ENCODE results near the gene WFS1. TPM values are rescaled to one million over a fixed set of nuclear protein-coding genes. Genes with fewer than 3 reads are reported as not detected.

Gene WFS1
- total and polyA plus RNA-seq, 9 of the 15 experiments (the other 6 are each of a cell fraction or from before 2014, with no cell fraction given) = 0.01 to 0.29 (median 0.03) TPM; not detected in 5

DNA sequence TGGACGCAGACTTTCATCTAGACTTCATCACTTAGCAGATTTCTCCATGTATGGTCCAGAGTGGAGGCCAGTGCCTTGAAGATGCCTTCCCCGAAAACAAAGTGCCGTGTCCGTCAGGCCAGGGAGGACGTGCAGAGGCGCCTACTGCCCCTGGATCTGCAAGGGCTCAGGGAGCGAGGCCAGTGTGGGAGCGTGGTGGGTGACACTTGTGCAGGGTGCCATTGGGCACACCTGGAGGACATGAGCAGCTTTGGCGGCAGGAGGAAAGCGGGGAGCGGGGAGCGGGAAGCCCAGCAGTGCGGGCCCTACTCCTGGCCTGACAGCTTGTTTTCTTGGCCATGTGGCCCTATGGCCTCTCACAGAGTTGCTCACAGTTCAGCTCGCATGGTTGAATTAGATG is 25.8 kb downstream of the WFS1 start:
- Histone ChIP-seq H4K20me1 (replicated peaks; ENCODE audit: control insufficient read depth, insufficient read depth, low read length) (peaks cover 8% of the 10 kb centered on the region; the same call in 1 of the 2 replicates), H3K9ac (ENCODE audit: insufficient read depth in 1 of 2, low read depth in 2 of 2, low read length in 2 of 2) (no peak overlapping the region), H3K27ac (ENCODE audit: extremely low read depth, low read depth, low read length) (no peak overlapping the region), H3K79me2 (ENCODE audit: control insufficient read depth, insufficient read depth, low read length) (no peaks in the 10 kb centered on the region), H3K4me1 (replicated peaks in 1 of 2; ENCODE audit: control insufficient read depth in 2 of 2, insufficient read depth in 2 of 2, low read length in 2 of 2) (peaks cover 0 to 4% of the 10 kb centered on the region in 2 experiments; a peak in 1 of 5 replicates), H3K9me3 (replicated peaks; ENCODE audit: control insufficient read depth, insufficient read depth, low read depth, low read length) (no peaks in the 10 kb centered on the region), H3K4me2 (ENCODE audit: insufficient read depth, low read length) (no peak overlapping the region), H3K4me3 (no peak overlapping the region), H3K27me3 (ENCODE audit: control insufficient read depth in 2 of 2, insufficient read depth in 2 of 2, low read length in 2 of 2) (peaks cover 2 to 47% of the 10 kb centered on the region in 2 experiments; a peak in 3 of 5 replicates), H2AFZ (ENCODE audit: low read depth, low read length) (no peak overlapping the region), H3K9me1 (ENCODE audit: control insufficient read depth, insufficient read depth, low read length) (peaks cover 5% of the 10 kb centered on the region), H3K36me3 (ENCODE audit: control insufficient read depth, insufficient read depth, low read length) (no peaks in the 10 kb centered on the region)
- no peak for TF ChIP-seq HDAC6 (IDR thresholded peaks at IDR 0.05; ENCODE audit: low read depth, low read length)
- no peak for DNase-seq (ENCODE audit: extremely low read depth in 1 of 4, low spot score in 3 of 4)
- no peak for ATAC-seq
- ChIA-PET CTCF (ENCODE audit: low intra/inter-chr PET ratio) (no interaction called here), POLR2A (no interaction called here)
- 2% methylated on average over 14 of the region's 14 CpGs for WGBS (ENCODE audit: insufficient coverage, low coverage, missing lambda C conversion rate)
- no TSS peak for BruUV-seq (replicated peaks)
- no peak for FAIRE-seq
- intact Hi-C loops (cut with micrococcal nuclease) = no loop called here
- in situ Hi-C loops (cut with MboI) = no loop called here

DNA sequence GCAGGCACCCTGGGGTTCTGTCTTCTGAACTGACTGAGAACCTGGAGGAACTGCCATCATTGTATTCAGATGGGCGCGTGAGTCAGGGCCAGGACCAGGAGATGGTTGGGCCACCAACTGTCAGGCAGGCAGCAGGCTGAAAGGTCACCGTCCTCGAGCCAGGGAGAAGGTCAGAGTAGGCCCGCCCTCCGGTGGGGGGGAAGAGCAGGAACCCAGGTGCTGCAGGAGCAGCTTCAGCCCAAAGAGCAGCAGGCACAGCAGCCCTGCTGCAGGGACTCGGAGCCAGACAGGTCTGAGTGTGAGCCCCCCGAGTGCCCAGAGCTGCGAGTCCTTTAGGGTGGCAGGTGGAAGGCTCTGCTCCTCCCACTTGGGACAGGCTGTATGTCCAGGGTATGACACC is 26.4 kb downstream of the WFS1 start:
- FAIRE-seq (no peak), DNase-seq (ENCODE audit: extremely low read depth in 1 of 4, low spot score in 3 of 4) (no peak), ATAC-seq (no peak)
- Histone ChIP-seq H3K4me2 (ENCODE audit: insufficient read depth, low read length) (no peak overlapping the region), H3K9me3 (replicated peaks; ENCODE audit: control insufficient read depth, insufficient read depth, low read depth, low read length) (no peaks in the 10 kb centered on the region), H3K36me3 (ENCODE audit: control insufficient read depth, insufficient read depth, low read length) (no peaks in the 10 kb centered on the region), H3K27me3 (ENCODE audit: control insufficient read depth in 2 of 2, insufficient read depth in 2 of 2, low read length in 2 of 2) (peaks cover 2 to 49% of the 10 kb centered on the region in 2 experiments; a peak in 3 of 5 replicates), H3K79me2 (ENCODE audit: control insufficient read depth, insufficient read depth, low read length) (no peaks in the 10 kb centered on the region), H3K4me3 (no peak overlapping the region), H3K9me1 (ENCODE audit: control insufficient read depth, insufficient read depth, low read length) (peaks cover 9% of the 10 kb centered on the region), H4K20me1 (replicated peaks; ENCODE audit: control insufficient read depth, insufficient read depth, low read length) (peaks cover 5% of the 10 kb centered on the region; the same call in 1 of the 2 replicates), H3K27ac (ENCODE audit: extremely low read depth, low read depth, low read length) (no peak overlapping the region), H2AFZ (ENCODE audit: low read depth, low read length) (no peak overlapping the region), H3K4me1 (replicated peaks in 1 of 2; ENCODE audit: control insufficient read depth in 2 of 2, insufficient read depth in 2 of 2, low read length in 2 of 2) (peaks cover 0 to 4% of the 10 kb centered on the region in 2 experiments; a peak in 1 of 5 replicates), H3K9ac (ENCODE audit: insufficient read depth in 1 of 2, low read depth in 2 of 2, low read length in 2 of 2) (no peak overlapping the region)
- in situ Hi-C loops (cut with MboI) (no loop called here), intact Hi-C loops (cut with micrococcal nuclease) (no loop called here)
- CTCF ChIA-PET (ENCODE audit: low intra/inter-chr PET ratio) = no interaction called here
- POLR2A ChIA-PET = no interaction called here
- WGBS (ENCODE audit: insufficient coverage, low coverage, missing lambda C conversion rate) = 0% methylated on average over 9 of the region's 9 CpGs
- BruUV-seq (replicated peaks) = no TSS peak
- TF ChIP-seq SNIP1 (IDR thresholded peaks at IDR 0.05; ENCODE audit: low read depth) = no peak
- no peak for TF ChIP-seq POLR2AphosphoS2 (IDR thresholded peaks at IDR 0.05; ENCODE audit: low read length)
- TF ChIP-seq ZNF589 (CRISPR knock-in tag; IDR thresholded peaks at IDR 0.05; ENCODE audit: low read depth) = no peak
- TF ChIP-seq, protein P1, sequence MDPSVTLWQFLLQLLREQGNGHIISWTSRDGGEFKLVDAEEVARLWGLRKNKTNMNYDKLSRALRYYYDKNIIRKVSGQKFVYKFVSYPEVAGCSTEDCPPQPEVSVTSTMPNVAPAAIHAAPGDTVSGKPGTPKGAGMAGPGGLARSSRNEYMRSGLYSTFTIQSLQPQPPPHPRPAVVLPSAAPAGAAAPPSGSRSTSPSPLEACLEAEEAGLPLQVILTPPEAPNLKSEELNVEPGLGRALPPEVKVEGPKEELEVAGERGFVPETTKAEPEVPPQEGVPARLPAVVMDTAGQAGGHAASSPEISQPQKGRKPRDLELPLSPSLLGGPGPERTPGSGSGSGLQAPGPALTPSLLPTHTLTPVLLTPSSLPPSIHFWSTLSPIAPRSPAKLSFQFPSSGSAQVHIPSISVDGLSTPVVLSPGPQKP (CRISPR knock-in tag; IDR thresholded peaks at IDR 0.05) = no peak
- TF ChIP-seq TAF1 (IDR thresholded peaks at IDR 0.05; ENCODE audit: control insufficient read depth, extremely low read depth, insufficient read depth, low read length, severe bottlenecking) = no peak
- no peak for TF ChIP-seq FOS (IDR thresholded peaks at IDR 0.05; ENCODE audit: extremely low read depth, insufficient read length)
- TF ChIP-seq SMAD4 (CRISPR knock-in tag; conservative IDR thresholded peaks at IDR 0.05) = no peak
- TF ChIP-seq CREM (IDR thresholded peaks at IDR 0.05; ENCODE audit: low read depth) = no peak
- TF ChIP-seq SREBF2 (CRISPR knock-in tag; IDR thresholded peaks at IDR 0.05) = no peak
- TF ChIP-seq ARID1B (IDR thresholded peaks at IDR 0.05) = no peak
- TF ChIP-seq MTA1 (IDR thresholded peaks at IDR 0.05; ENCODE audit: borderline replicate concordance) = no peak
- no peak for TF ChIP-seq NR2F6 (CRISPR knock-in tag; IDR thresholded peaks at IDR 0.05)
- TF ChIP-seq RFX1 (IDR thresholded peaks at IDR 0.05) = no peak
- TF ChIP-seq SIX5 (IDR thresholded peaks at IDR 0.05; ENCODE audit: borderline replicate concordance in 1 of 2, insufficient read depth in 1 of 2, low read depth in 1 of 2, low read length in 2 of 2) = no peak
- no peak for TF ChIP-seq SAFB2 (IDR thresholded peaks at IDR 0.05; ENCODE audit: borderline replicate concordance, low read depth, low read length, severe bottlenecking)
- no peak for TF ChIP-seq ZKSCAN8 (CRISPR knock-in tag; IDR thresholded peaks at IDR 0.05)

Data from K562 (cell line).